Measurements from ENCODE around the gene MUC2. TPM values are rescaled to one million over a fixed set of nuclear protein-coding genes. Genes with fewer than 3 reads are reported as not detected.
A peak's percentile ranks its signal among the peaks of the same experiment; 100 is the strongest.

The MUC2 gene
- total RNA-seq, 6 experiments from 2014 or later, result 0.04 TPM; not detected in 5

GRCh38 chr11:1055109-1055703 is 19.5 kb upstream of the MUC2 start:
- intact Hi-C loops (cut with DNase I), result loop anchor here in 1 of 2 donors (10.0 kb wide), 2 partner anchors 160 to 200 kb away; no protein-coding TSS in a partner anchor
- H3K9me3 ChIP-seq, result no peaks in the 10 kb centered on the region
- H3K36me3 ChIP-seq, result no peaks in the 10 kb centered on the region
- H3K4me3 ChIP-seq, result no peak overlapping the region
- H3K27me3 ChIP-seq, result no peaks in the 10 kb centered on the region
- no peak overlapping the region for H3K27ac ChIP-seq
- DNase-seq (peak in 1 of 3 donors; percentile 13), ATAC-seq (no peak)
- no peak for TF ChIP-seq POLR2A (IDR thresholded peaks at IDR 0.05)
- TF ChIP-seq CTCF (IDR thresholded peaks at IDR 0.05), result no peak
- WGBS (ENCODE audit: insufficient coverage, low coverage, low lambda C conversion rate, missing lambda C conversion rate), result 83% methylated on average over 10 of the region's 17 CpGs
- no peaks in the 10 kb centered on the region for H3K4me1 ChIP-seq

GRCh38 chr11:1055990-1056771 is 18.5 kb upstream of the MUC2 start:
- H3K27ac ChIP-seq, result no peak overlapping the region
- peak in 2 of 3 donors; percentile 18 to 42 for DNase-seq
- no CpG with 5 or more reads among the region's 46 CpGs for WGBS (ENCODE audit: insufficient coverage, low coverage, low lambda C conversion rate, missing lambda C conversion rate)
- H3K4me3 ChIP-seq, result no peak overlapping the region
- no peaks in the 10 kb centered on the region for H3K9me3 ChIP-seq
- ATAC-seq, result no peak
- TF ChIP-seq CTCF (IDR thresholded peaks at IDR 0.05) (no peak), POLR2A (IDR thresholded peaks at IDR 0.05) (no peak)
- no peaks in the 10 kb centered on the region for H3K27me3 ChIP-seq
- intact Hi-C loops (cut with DNase I), result loop anchor here in 1 of 2 donors (10.0 kb wide), 2 partner anchors 161 to 201 kb away; no protein-coding TSS in a partner anchor
- no peaks in the 10 kb centered on the region for H3K4me1 ChIP-seq
- H3K36me3 ChIP-seq, result no peaks in the 10 kb centered on the region

GRCh38 chr11:1057806-1058205 is 16.9 kb upstream of the MUC2 start:
- intact Hi-C loops (cut with DNase I), result loop anchor here in 1 of 2 donors (10.0 kb wide), 2 partner anchors 163 to 203 kb away; no protein-coding TSS in a partner anchor

GRCh38 chr11:1059759-1060158 is 14.9 kb upstream of the MUC2 start:
- WGBS (ENCODE audit: insufficient coverage, low coverage, low lambda C conversion rate, missing lambda C conversion rate), result 52% methylated on average over 11 of the region's 15 CpGs
- H3K27ac ChIP-seq, result no peak overlapping the region

More at GRCh38 chr11:1057806-1058205, 16.9 kb upstream of the MUC2 start:
- WGBS (ENCODE audit: insufficient coverage, low coverage, low lambda C conversion rate, missing lambda C conversion rate), result 58% methylated on average over 9 of the region's 16 CpGs
- H3K4me3 ChIP-seq, result no peak overlapping the region
- no peak overlapping the region for H3K27ac ChIP-seq
- H3K27me3 ChIP-seq, result no peaks in the 10 kb centered on the region
- DNase-seq, result peak in 1 of 3 donors; percentile 12
- no peak for ATAC-seq
- no peaks in the 10 kb centered on the region for H3K4me1 ChIP-seq
- H3K9me3 ChIP-seq, result no peaks in the 10 kb centered on the region
- H3K36me3 ChIP-seq, result no peaks in the 10 kb centered on the region
- TF ChIP-seq POLR2A (IDR thresholded peaks at IDR 0.05), result no peak
- no peak for TF ChIP-seq CTCF (IDR thresholded peaks at IDR 0.05)

More at GRCh38 chr11:1059759-1060158, 14.9 kb upstream of the MUC2 start:
- no peak for DNase-seq
- intact Hi-C loops (cut with DNase I), result loop anchor here in 1 of 2 donors (10.0 kb wide), 2 partner anchors 165 to 205 kb away; no protein-coding TSS in a partner anchor
- no peaks in the 10 kb centered on the region for H3K27me3 ChIP-seq
- H3K36me3 ChIP-seq, result no peaks in the 10 kb centered on the region
- no peak overlapping the region for H3K4me3 ChIP-seq
- no peaks in the 10 kb centered on the region for H3K4me1 ChIP-seq
- TF ChIP-seq POLR2A (IDR thresholded peaks at IDR 0.05) (no peak), CTCF (IDR thresholded peaks at IDR 0.05) (no peak)
- ATAC-seq, result no peak
- H3K9me3 ChIP-seq, result no peaks in the 10 kb centered on the region
